Esophagus squamous epithelium (tissue), 5 donors: Measurements from ENCODE around the gene IGSF9. TPM values are rescaled to one million over a fixed set of nuclear protein-coding genes. Genes with fewer than 3 reads are reported as not detected.

Experiments
- DNase-seq: peaks from one replicate; lab custom pipeline; 2025; lab: John Stamatoyannopoulos, UW
- H3K27ac ChIP-seq, 4 donors: fragments of 200-600 bp; sonication (generic); one replicate each; pipeline ENCODE4 v1.5.1; 2016 to 2019; ENCODE audit warnings: mild to moderate bottlenecking in 1 of 4
- H3K27me3 ChIP-seq, 4 donors: fragments of 200-600 bp; sonication (generic); 1 replicate in 3 of 4; 2 replicates in 1 of 4; pipeline versions ENCODE4 v1.5.1 to v1.6.0; 2017 to 2021; ENCODE audit warnings: antibody characterized with exemption in 1 of 4
- H3K36me3 ChIP-seq, 3 donors: fragments of 200-600 bp; sonication (generic); one replicate each; pipeline ENCODE4 v1.5.1; 2016 to 2019
- H3K4me1 ChIP-seq, 3 donors: fragments of 200-600 bp; sonication (generic); one replicate each; pipeline ENCODE4 v1.5.1; 2017 to 2019
- H3K4me3 ChIP-seq, 4 donors: fragments of 200-600 bp; sonication (generic); 1 replicate in 3 of 4; 2 replicates in 1 of 4; pipeline ENCODE4 v1.5.1; 2016 to 2019; ENCODE audit warnings: mild to moderate bottlenecking in 2 of 4, moderate library complexity in 1 of 4
- H3K9me3 ChIP-seq, 3 donors: fragments of 200-600 bp; sonication (generic); one replicate each; pipeline ENCODE4 v1.5.1; 2016 to 2019
- POLR2A ChIP-seq, 4 donors: fragments of 450-650 bp; IDR thresholded peaks; one replicate each; pipeline ENCODE4 v1.6.1; 2017; ENCODE audit warnings: antibody characterized with exemption in 4 of 4, mild to moderate bottlenecking in 4 of 4, moderate library complexity in 3 of 4
- WGBS, 2 donors: methylation state at CpG; one replicate each; pipeline ENCODE4 v1.1.5; 2018; 5-methylcytosine and 5-hydroxymethylcytosine counted together
- intact Hi-C: fragments of 100-400 bp; cut with DNase I; formaldehyde crosslinking; loops from one replicate; pipeline ENCODE4 v1.15.0; 2022
- total RNA-seq, 4 donors: library from RNA; depleted of rRNA; stranded (reverse); fragments of >200 nt; gene quantifications; one replicate each; pipeline ENCODE4 v1.1.0, GENCODE V29; 2016
- TF ChIP-seq, protein P1 (sequence below), 6 experiments: fragments of 450-650 bp in 4 of 6; fragments of 200-600 bp in 2 of 6; sonication (generic) in 2 of 6; IDR thresholded peaks; one replicate each; pipeline ENCODE4 v1.5.1; 2016 to 2019; ENCODE audit warnings: antibody characterized with exemption in 6 of 6, mild to moderate bottlenecking in 4 of 6, moderate library complexity in 4 of 6
- donor health status: DM: yes; HTN: yes; CAD: no.

IGSF9 gene
- total RNA-seq, 4 donors from 2014 or later: 4.2 to 12.0 (median 8.8) TPM

DNA sequence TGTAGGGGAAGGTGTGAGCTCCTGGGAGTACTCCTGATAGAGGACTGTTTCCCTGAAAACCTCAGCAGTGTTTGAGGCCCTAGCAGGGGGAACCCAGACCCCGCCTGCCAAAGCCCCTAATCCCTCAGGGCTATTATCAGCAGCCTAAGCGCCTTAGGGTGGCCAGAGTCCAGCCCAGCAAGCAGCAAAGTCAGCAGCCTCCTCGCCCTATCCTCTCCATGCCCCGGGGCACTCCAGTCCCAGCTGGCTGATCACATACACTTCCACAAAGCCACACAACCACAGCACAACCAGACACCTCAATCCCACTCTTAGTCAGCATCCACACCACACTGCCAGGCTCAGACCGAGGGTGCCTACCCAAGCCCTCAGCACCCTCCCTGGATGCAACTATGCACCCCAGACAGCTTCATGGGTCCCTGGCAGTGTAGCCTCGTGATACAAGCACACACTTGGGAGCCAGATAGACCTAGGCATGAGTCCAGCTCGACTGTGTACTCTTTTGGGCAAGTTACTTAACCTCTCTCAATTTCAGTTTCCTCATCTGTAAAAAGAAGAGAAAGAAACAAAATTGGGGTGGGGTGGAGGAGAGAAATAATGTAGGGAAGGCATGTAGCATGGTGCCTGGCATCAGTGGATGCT is 7.1 kb downstream of the IGSF9 start:
- H3K9me3 ChIP-seq: no peaks in the 10 kb centered on the region
- H3K36me3 ChIP-seq: peaks cover 0 to 4% (median 0%) of the 10 kb centered on the region in 3 donors
- TF ChIP-seq, protein P1, sequence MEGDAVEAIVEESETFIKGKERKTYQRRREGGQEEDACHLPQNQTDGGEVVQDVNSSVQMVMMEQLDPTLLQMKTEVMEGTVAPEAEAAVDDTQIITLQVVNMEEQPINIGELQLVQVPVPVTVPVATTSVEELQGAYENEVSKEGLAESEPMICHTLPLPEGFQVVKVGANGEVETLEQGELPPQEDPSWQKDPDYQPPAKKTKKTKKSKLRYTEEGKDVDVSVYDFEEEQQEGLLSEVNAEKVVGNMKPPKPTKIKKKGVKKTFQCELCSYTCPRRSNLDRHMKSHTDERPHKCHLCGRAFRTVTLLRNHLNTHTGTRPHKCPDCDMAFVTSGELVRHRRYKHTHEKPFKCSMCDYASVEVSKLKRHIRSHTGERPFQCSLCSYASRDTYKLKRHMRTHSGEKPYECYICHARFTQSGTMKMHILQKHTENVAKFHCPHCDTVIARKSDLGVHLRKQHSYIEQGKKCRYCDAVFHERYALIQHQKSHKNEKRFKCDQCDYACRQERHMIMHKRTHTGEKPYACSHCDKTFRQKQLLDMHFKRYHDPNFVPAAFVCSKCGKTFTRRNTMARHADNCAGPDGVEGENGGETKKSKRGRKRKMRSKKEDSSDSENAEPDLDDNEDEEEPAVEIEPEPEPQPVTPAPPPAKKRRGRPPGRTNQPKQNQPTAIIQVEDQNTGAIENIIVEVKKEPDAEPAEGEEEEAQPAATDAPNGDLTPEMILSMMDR (IDR thresholded peaks at IDR 0.05): no peak
- no peak for TF ChIP-seq POLR2A (IDR thresholded peaks at IDR 0.05)
- H3K4me3 ChIP-seq: no peak overlapping the region
- 23% methylated on average over 5 to 7 of the region's 7 CpGs for whole genome bisulfite sequencing, 2 donors
- H3K27ac ChIP-seq: peak overlapping the region in 3 of 4 donors; percentile 25 to 68 (median 39)
- H3K4me1 ChIP-seq: peaks cover 29 to 86% (median 33%) of the 10 kb centered on the region in 3 donors
- intact Hi-C loops: loop anchor here (10.0 kb wide), 1 partner anchor 146 kb away; the partner anchor contains the start of gene KCNJ9
- no peak for DNase-seq
- peaks cover 0 to 31% (median 0%) of the 10 kb centered on the region in 4 donors for H3K27me3 ChIP-seq

DNA sequence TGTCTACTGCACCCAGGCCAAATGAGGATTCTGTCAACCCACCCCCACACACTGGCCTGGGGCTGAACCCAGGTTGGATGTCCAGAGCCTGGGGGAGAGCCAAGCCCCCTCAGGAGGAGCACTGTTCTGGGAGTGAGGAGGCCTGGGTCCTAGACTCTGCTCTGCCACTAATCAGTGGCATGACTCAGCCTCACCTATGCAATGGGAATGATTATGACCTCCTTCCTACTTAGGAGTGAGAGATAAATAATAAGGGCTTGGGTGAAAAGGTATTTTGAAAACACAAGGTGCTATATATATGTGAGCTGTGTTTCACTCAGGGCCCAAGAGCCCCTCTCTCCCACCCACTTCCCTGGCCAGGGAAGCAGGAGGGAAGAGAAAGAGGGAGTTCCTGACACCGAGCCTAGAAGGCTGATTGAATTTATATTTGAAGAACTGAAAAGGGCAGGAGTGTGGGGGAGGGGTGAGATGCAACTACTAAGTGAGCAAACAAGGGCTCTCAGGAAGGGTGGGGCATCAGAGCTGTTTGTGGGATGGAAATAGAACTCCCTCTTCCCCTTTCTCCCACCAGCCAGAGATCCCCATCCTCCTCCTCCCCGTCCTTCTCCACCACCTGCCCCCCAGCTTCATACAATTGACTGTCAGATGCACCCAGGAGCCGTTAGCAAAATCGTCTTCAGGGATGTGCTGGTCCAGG is 8.2 kb downstream of the IGSF9 start:
- intact Hi-C loops: loop anchor here (2.0 to 10.0 kb wide), 2 partner anchors 68 to 148 kb away; partner anchors contain the start of gene KCNJ9
- 35 to 46% methylated on average over 2 to 4 of the region's 4 CpGs for WGBS, 2 donors
- Histone ChIP-seq H3K27ac (peak overlapping the region in 2 of 4 donors; percentile 0 to 18), H3K9me3 (no peaks in the 10 kb centered on the region), H3K4me1 (peaks cover 35 to 86% (median 38%) of the 10 kb centered on the region in 3 donors), H3K27me3 (peaks cover 0 to 20% (median 0%) of the 10 kb centered on the region in 4 donors), H3K36me3 (peaks cover 0 to 4% (median 0%) of the 10 kb centered on the region in 3 donors), H3K4me3 (no peak overlapping the region)
- TF ChIP-seq, protein P1 (IDR thresholded peaks at IDR 0.05): no peak
- no peak for TF ChIP-seq POLR2A (IDR thresholded peaks at IDR 0.05)
- no peak for DNase-seq

DNA sequence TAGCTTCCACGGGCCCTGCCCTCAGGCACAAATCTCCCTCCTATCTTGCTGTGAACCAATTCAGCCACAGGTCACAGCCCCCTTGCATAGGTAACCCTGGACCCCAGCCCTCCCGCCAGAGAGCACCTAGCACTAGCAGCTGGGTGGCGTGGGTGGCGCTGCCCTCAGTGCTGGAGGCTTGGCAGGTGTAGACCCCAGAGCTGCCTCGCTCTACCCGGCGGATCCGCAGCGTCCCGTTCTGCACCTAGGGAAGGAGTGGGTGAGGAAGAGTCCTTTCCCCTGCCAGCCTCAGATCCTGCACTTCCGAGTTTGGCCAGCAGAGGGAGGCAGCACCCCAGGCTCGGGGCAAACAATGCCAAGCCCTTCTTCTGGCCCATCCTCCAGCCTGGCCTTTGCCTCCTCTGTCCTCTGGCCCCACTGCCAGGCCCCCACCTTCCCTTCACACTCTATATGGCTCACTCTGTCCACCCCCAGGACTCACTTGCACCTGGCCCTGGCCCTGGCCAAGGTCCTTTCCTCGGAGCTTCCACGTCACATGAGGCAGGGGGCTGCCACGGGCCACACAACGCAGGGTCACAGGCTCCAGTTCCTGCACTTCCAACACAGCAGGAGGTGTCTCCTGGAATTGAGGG is 9.0 kb downstream of the IGSF9 start:
- intact Hi-C loops: loop anchor here (2.0 to 10.0 kb wide), 2 partner anchors 68 to 148 kb away; partner anchors contain the start of gene KCNJ9

DNA sequence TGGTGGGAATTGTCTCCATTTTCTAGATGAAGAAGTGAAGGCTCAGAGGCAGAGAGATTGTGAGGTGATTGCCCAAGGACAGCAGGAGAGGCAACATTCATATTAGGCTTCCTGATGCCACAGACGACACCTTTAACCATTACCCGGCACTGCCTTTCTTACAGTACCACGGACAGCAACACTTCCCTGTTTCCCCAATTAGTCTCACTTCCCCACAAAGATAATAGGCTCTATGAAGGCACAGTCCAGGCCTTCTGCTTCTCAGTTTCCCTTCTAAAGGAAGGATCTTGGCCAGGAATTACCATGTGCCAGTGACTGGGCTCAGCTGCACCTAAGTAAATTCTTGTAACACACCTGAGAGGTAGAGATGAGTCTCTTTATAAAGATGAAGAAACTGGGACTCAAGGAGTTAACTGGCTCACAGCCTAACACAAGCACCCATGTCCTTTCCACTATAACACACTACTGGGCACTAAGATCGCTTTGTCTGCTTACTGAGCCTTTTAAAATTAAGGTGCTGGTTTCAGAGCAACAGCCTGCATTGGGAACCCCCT is 9.6 kb downstream of the IGSF9 start:
- H3K36me3 ChIP-seq: peaks cover 0 to 9% (median 0%) of the 10 kb centered on the region in 3 donors
- WGBS, 2 donors: 51 to 78% methylated on average over 3 to 4 of the region's 4 CpGs
- H3K9me3 ChIP-seq: no peaks in the 10 kb centered on the region
- peaks cover 0 to 9% (median 0%) of the 10 kb centered on the region in 4 donors for H3K27me3 ChIP-seq
- peaks cover 35 to 82% (median 38%) of the 10 kb centered on the region in 3 donors for H3K4me1 ChIP-seq
- TF ChIP-seq POLR2A (IDR thresholded peaks at IDR 0.05): no peak
- TF ChIP-seq, protein P1 (IDR thresholded peaks at IDR 0.05): no peak
- no peak for DNase-seq
- H3K4me3 ChIP-seq: no peak overlapping the region
- H3K27ac ChIP-seq: no peak overlapping the region
- intact Hi-C loops: loop anchor here (2.0 to 10.0 kb wide), 2 partner anchors 69 to 149 kb away; partner anchors contain the start of gene KCNJ9

More for the DNA sequence above, 9.0 kb downstream of the IGSF9 start:
- H3K27ac ChIP-seq: peak overlapping the region in 2 of 4 donors; percentile 0 to 18
- H3K36me3 ChIP-seq: peaks cover 0 to 8% (median 0%) of the 10 kb centered on the region in 3 donors
- peaks cover 0 to 12% (median 0%) of the 10 kb centered on the region in 4 donors for H3K27me3 ChIP-seq
- no peaks in the 10 kb centered on the region for H3K9me3 ChIP-seq
- TF ChIP-seq POLR2A (IDR thresholded peaks at IDR 0.05): no peak
- TF ChIP-seq, protein P1 (IDR thresholded peaks at IDR 0.05): peak; percentile 97 to 100 (median 98)
- DNase-seq: no peak
- WGBS, 2 donors: 43 to 51% methylated on average over 7 to 9 of the region's 16 CpGs
- peaks cover 35 to 86% (median 38%) of the 10 kb centered on the region in 3 donors for H3K4me1 ChIP-seq
- H3K4me3 ChIP-seq: no peak overlapping the region
